ENCODE measurements around the gene ART5. TPM values are rescaled to one million over a fixed set of nuclear protein-coding genes. Genes with fewer than 3 reads are reported as not detected.

ART5 gene
- total RNA-seq, 2 experiments from 2014 or later = not detected

- no peak for TF ChIP-seq EZH2phosphoT487 (IDR thresholded peaks at IDR 0.05; ENCODE audit: borderline replicate concordance, low read depth, low read length)
- TF ChIP-seq CTCF (conservative IDR thresholded peaks at IDR 0.05; ENCODE audit: low read length) = no peak
- no TSS peak for BruUV-seq (replicated peaks)
- no peaks in the 10 kb centered on the region for H3K9me3 ChIP-seq (ENCODE audit: low read length)
- H3K79me2 ChIP-seq (ENCODE audit: insufficient read depth, low read depth, low read length) = no peaks in the 10 kb centered on the region
- POLR2A ChIA-PET = interaction anchor here (0.6 kb wide), 1 partner anchor 53 kb away, joined by 3 read pairs; no protein-coding TSS in a partner anchor
- no peak overlapping the region for H3K4me3 ChIP-seq (ENCODE audit: low read depth, low read length, poor library complexity, severe bottlenecking)
- no peaks in the 10 kb centered on the region for H4K20me1 ChIP-seq (ENCODE audit: insufficient read depth, low read length)
- no peaks in the 10 kb centered on the region for H3K9me2 ChIP-seq (ENCODE audit: insufficient read depth, low read length)
- no peak overlapping the region for H3K4me2 ChIP-seq (ENCODE audit: low read length)
- DNase-seq (ENCODE audit: low spot score) = no peak
- H3K4me1 ChIP-seq (ENCODE audit: insufficient read depth, low read length, poor library complexity, severe bottlenecking) = no peaks in the 10 kb centered on the region
- no peak overlapping the region for H3K27ac ChIP-seq (ENCODE audit: low read depth, low read length, poor library complexity, severe bottlenecking)
- H2AFZ ChIP-seq (ENCODE audit: low read length) = no peak overlapping the region
- no peaks in the 10 kb centered on the region for H3K36me3 ChIP-seq (ENCODE audit: insufficient read depth, low read length)
- intact Hi-C loops (cut with micrococcal nuclease; ENCODE audit: unreplicated experiment) = no loop called here
- CTCF ChIA-PET (ENCODE audit: unreplicated experiment) = no interaction called here
Observed at GRCh38 chr11:3635641-3636375, 6.0 kb downstream of the ART5 start.

GRCh38 chr11:3632070-3632660 lies 9.6 kb downstream of the ART5 start:
- H3K4me2 ChIP-seq (ENCODE audit: low read length) = no peak overlapping the region
- no peaks in the 10 kb centered on the region for H3K9me2 ChIP-seq (ENCODE audit: insufficient read depth, low read length)
- no peak overlapping the region for H2AFZ ChIP-seq (ENCODE audit: low read length)
- H3K4me3 ChIP-seq (ENCODE audit: low read depth, low read length, poor library complexity, severe bottlenecking) = no peak overlapping the region
- intact Hi-C loops (cut with micrococcal nuclease; ENCODE audit: unreplicated experiment) = no loop called here
- ChIA-PET CTCF (ENCODE audit: unreplicated experiment) (no interaction called here), POLR2A (no interaction called here)
- DNase-seq (ENCODE audit: low spot score) = no peak
- no peak overlapping the region for H3K27ac ChIP-seq (ENCODE audit: low read depth, low read length, poor library complexity, severe bottlenecking)
- no peaks in the 10 kb centered on the region for H3K79me2 ChIP-seq (ENCODE audit: insufficient read depth, low read depth, low read length)
- H3K4me1 ChIP-seq (ENCODE audit: insufficient read depth, low read length, poor library complexity, severe bottlenecking) = no peaks in the 10 kb centered on the region
- H3K36me3 ChIP-seq (ENCODE audit: insufficient read depth, low read length) = no peaks in the 10 kb centered on the region
- BruUV-seq (replicated peaks) = no TSS peak
- TF ChIP-seq EZH2phosphoT487 (IDR thresholded peaks at IDR 0.05; ENCODE audit: borderline replicate concordance, low read depth, low read length) (no peak), CTCF (conservative IDR thresholded peaks at IDR 0.05; ENCODE audit: low read length) (no peak)
- H4K20me1 ChIP-seq (ENCODE audit: insufficient read depth, low read length) = no peaks in the 10 kb centered on the region
- no peaks in the 10 kb centered on the region for H3K9me3 ChIP-seq (ENCODE audit: low read length)

- Histone ChIP-seq H3K4me2 (ENCODE audit: low read length) (no peak overlapping the region), H3K9me2 (ENCODE audit: insufficient read depth, low read length) (no peaks in the 10 kb centered on the region), H3K4me3 (ENCODE audit: low read depth, low read length, poor library complexity, severe bottlenecking) (no peak overlapping the region), H3K4me1 (ENCODE audit: insufficient read depth, low read length, poor library complexity, severe bottlenecking) (no peaks in the 10 kb centered on the region), H3K79me2 (ENCODE audit: insufficient read depth, low read depth, low read length) (no peaks in the 10 kb centered on the region), H3K9me3 (ENCODE audit: low read length) (no peaks in the 10 kb centered on the region), H3K36me3 (ENCODE audit: insufficient read depth, low read length) (no peaks in the 10 kb centered on the region), H4K20me1 (ENCODE audit: insufficient read depth, low read length) (no peaks in the 10 kb centered on the region), H3K27ac (ENCODE audit: low read depth, low read length, poor library complexity, severe bottlenecking) (no peak overlapping the region), H2AFZ (ENCODE audit: low read length) (no peak overlapping the region)
- no TSS peak for BruUV-seq (replicated peaks)
- CTCF ChIA-PET (ENCODE audit: unreplicated experiment) = no interaction called here
- POLR2A ChIA-PET = no interaction called here
- DNase-seq (ENCODE audit: low spot score) = no peak
- intact Hi-C loops (cut with micrococcal nuclease; ENCODE audit: unreplicated experiment) = no loop called here
- TF ChIP-seq CTCF (conservative IDR thresholded peaks at IDR 0.05; ENCODE audit: low read length) (no peak), EZH2phosphoT487 (IDR thresholded peaks at IDR 0.05; ENCODE audit: borderline replicate concordance, low read depth, low read length) (no peak)
Observed at GRCh38 chr11:3631331-3631730, 10.5 kb downstream of the ART5 start.

Measured in OCI-LY7 (cell line).